ENCODE data around the gene KMT2D. TPM values are rescaled to one million over a fixed set of nuclear protein-coding genes. Genes with fewer than 3 reads are reported as not detected.

KMT2D gene
- total and polyA plus RNA-seq, 2 of the 8 experiments (the other 6 are each of a cell fraction or from before 2014, with no cell fraction given) = 9.1 to 86.3 TPM

GRCh38 chr12:49012739-49013138 lies 47.9 kb downstream of the KMT2D start (continued):
- TF ChIP-seq CHD7 (IDR thresholded peaks at IDR 0.05; ENCODE audit: insufficient replicate concordance, low read length) (no peak), FOSL1 (IDR thresholded peaks at IDR 0.05; ENCODE audit: insufficient read depth, low read depth, low read length) (no peak), ATF3 (IDR thresholded peaks at IDR 0.05; ENCODE audit: insufficient read depth, low read depth, low read length) (no peak), SP1 (IDR thresholded peaks at IDR 0.05; ENCODE audit: low read depth, low read length) (no peak), BRCA1 (IDR thresholded peaks at IDR 0.05; ENCODE audit: low read depth, low read length) (no peak)

Data from H1 (cell line).